Adrenal gland (tissue), 5 donors: ENCODE data around the gene POU2F3.

Experiments used
- CTCF ChIP-seq, 6 experiments: fragments of 450-650 bp in 4 of 6; fragments of 200-600 bp in 2 of 6; sonication (generic) in 1 of 6; IDR thresholded peaks; 1 replicate in 5 of 6; 2 replicates in 1 of 6; pipeline versions ENCODE4 v1.5.1 to v1.8.0; 2016 to 2021; ENCODE audit warnings: antibody characterized with exemption in 6 of 6, mild to moderate bottlenecking in 2 of 6, moderate library complexity in 1 of 6
- POLR2A ChIP-seq, 2 donors: fragments of 450-650 bp; IDR thresholded peaks; one replicate each; pipeline ENCODE4 v1.6.1; 2017; ENCODE audit warnings: antibody characterized with exemption in 2 of 2, mild to moderate bottlenecking in 2 of 2, moderate library complexity in 1 of 2
- donor health status: DM: no; HTN: no; CAD: no.

GRCh38 chr11:120195601-120196320 is 44.2 kb upstream of the POU2F3 start:
- TF ChIP-seq POLR2A (IDR thresholded peaks at IDR 0.05) (no peak), CTCF (IDR thresholded peaks at IDR 0.05) (no peak)
